GM21825 (cell line): ENCODE results near the gene ADCK1.
"Not testable (repeated sequence)": the region's sequence is repeated elsewhere in the genome, so short reads cannot be mapped to it uniquely, and the experiment has no call there.

ENCODE experiments used
- ATAC-seq: cut with Tn5 transposase; IDR thresholded peaks from one replicate; pipeline ENCODE4 v1.9.1; 2021; ENCODE audit warnings: mild to moderate bottlenecking, moderate library complexity; ENCODE audit not compliant: unreplicated experiment

ADCK1 gene

DNA sequence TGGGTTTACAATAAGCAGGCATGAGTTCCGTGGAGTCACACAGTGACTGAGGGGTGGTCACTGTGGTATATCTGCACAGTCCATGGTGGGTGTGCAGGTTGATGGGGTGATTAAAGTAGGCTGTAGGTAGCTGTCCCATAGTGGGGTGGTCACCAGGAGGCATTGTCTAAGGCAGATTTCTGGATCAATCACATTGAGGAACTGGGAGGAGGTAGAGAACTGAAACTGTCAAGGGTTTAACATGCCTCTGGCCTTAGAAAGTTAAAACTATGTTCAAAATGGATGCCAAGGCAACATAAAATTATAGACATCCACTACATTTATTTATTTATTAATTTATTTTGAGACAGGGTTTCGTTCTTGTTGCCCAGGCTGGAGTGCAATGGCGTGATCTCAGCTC is 8.3 kb downstream of the ADCK1 start:
- no peak for ATAC-seq

DNA sequence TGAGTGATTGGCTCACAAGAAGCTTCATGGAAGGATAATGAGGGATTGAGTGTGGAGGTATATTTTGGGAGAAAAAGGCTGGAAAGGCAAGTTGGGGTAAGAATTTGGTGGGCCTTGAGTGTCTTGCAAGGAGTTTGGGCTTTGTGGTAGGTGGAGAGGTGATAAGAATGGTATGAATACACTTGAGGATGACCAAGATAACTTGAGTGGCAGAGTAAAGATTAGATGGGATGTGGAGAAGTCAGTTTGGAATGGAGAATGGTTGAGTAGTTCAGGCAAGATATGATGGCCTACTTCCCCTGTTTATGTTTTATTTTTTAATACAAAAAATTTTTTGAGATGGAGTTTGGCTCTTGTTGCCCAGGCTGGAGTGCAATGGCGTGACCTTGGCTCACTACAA is 9.1 kb downstream of the ADCK1 start:
- ATAC-seq: no peak

DNA sequence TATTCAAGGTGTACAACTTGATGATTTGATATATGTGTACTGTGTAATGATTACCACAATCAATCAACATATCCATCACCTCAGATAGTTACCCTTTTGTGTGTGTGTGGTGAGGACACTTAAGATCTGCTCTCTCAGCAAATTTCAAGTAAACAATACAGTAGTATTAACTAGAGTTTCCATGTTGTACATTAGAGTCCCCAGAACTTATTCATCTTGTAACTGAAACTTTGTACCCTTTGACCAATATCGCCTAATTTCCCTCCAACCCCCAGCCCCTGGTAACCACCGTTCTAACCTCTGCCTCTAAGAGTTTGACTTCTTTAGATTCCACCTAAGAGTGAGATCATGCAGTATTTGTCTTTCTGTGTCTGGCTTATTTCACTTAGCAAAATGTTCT is 12.1 kb downstream of the ADCK1 start:
- no peak for ATAC-seq

DNA sequence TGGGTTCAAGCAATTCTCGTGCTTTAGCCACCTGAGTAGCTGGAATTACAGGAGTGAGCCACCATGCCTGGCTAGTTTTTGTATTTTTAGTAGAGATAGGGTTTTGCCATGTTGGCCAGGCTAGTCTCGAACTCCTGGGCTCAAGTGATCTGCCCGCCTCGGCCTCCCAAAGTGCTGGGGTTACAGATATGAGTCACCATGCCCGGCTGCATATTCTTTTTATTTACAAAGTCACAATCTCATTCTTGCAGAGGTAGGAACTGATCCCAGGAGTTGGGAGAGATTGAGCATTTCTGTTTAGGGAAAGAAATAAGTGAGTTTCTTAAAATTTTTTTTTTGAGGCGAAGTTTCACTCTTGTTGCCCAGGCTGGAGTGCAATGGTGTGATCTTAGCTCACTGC is 12.8 kb downstream of the ADCK1 start:
- ATAC-seq: not testable (repeated sequence)

DNA sequence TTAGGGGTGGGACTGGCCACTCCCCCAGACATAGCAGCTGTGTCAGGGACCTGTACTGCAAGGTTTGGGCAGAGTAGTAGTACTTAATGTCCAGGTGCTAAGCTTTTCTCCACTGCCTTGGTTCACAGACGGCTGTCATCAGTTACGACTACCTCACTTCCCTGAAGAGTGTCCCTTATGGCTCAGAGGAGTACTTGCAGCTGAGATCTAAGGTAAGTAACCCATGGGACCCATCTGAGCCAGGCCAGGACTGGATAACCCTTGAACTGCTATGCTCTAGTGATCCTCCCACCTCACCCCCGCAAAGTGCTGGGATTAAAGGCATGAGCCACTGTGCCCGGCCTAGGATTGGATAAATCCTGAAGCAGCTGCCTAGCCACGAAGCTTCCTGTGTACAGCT is 22.4 kb downstream of the ADCK1 start:
- ATAC-seq: no peak

DNA sequence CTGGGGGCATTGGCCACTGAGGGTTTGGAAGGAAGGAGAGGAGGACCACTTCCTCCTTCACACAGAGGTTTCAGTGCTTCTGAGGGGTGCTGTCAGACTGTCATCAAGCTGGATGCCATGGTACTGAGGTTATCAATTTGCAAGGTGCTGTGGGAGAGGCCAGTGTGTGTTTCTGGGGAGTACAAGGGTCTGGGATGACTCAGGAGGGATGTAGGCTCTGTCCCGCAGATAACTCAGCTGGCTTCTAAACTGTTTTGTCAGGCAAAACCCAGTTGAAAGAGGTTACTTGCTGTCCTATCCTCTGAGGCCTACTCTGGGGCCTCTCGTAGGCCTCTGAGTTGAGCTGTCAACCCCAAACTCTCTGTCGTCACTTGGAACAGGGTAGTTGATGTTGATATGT is 22.8 kb downstream of the ADCK1 start:
- ATAC-seq: no peak

DNA sequence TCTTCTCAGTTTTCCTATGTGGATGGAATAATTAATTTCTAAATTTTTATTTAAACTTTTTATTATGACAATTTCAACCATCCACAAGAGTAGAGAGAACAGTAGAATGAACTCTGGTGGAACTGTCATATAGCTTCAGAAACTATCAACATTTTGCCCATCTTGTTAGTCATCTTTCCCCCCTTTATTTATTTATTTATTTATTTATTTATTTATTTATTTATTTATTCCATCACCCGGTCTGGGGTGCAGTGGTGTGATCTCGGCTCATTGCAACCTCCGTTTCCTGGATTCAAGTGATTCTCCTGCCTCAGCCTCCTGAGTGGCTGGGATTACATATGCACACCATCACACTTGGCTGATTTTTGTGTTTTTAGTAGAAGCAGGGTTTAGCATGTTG is 23.5 kb downstream of the ADCK1 start:
- ATAC-seq: no peak

DNA sequence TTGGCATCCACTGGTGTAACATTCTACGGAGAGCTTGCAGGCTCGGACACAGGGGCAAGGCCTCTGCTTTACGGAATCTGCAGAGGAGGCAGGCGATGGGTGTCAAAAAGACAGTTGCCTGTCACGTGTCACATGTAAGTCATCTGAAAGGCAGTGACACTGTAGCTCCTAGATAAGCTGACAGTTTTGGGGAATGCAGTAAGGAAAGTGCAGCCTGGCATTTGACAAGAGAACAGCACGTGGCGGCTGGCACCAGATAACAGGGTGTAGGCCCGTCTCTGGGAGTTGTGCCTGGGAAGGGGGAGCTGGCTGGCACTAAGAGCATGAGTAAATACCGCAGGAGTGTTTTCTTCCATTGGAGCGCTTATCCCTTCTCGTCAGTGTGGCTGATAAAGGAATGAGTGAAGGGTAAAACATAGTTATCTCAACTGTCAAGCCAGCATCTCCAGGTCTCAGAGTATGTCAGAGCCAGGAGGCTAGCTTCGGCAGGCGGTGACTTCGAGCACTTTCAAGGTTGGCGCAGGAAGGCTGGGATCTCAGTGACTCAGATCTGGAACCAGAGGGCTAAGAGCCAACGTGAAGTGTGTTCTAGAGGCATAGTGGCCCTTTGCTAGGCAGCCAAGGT is 26.1 kb downstream of the ADCK1 start:
- ATAC-seq: no peak

DNA sequence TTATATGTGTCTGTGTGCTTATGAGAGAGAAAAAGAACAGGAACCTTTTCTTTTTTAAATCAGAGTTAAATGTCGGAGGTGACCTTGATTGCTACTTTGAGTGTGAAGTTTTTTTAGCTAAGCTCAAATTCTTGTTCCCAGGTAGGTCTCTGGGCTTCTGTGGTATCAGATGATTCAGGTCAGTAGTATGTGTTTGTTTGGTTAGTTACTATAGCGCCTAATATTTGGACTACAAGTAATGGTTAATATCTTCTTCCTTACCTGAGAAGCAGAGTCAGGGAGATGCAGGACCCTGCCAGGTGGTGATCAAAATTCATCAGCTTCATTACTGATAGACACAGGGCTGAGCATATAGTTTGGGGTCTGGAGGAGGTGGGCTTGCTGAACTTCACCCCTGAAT is 30.8 kb downstream of the ADCK1 start:
- ATAC-seq: no peak

DNA sequence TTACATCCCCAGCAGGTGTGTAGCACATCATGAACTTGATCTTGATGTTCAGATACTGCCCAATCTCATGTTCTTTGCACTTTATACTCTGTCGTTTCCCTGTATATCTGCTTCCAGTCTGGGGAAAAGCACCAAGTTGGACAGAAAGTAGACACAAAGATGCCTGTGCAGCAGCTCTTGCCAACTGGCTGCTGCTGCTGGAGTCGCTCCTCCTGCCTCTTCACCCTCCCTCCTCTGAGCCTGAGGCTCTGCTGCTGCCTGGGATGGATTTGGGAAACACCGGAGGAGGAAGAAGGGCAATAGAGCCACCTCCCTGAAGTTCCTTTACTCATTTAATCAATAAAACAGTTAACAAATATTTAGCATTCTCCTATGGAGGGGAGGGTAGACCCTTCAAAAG is 32.4 kb downstream of the ADCK1 start:
- ATAC-seq: no peak

DNA sequence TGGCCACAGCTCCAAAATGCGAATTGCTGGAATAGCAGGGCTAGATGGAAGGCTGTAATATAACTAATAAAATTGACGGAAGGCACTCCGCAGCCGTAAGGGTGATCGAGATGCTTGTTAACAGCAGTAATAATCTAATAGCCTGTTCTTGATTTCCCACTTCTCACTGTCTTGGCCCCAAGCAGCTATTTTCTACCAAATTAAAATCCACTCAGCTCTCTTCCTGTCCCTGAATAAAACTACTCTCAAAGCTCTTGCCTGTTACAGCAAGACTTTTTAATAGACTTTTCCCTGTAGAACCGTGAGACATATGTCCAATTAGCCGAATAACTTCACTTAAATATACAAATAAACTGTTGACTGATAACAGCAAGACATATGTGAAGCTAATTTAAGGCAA is 38.0 kb downstream of the ADCK1 start:
- no peak for ATAC-seq

DNA sequence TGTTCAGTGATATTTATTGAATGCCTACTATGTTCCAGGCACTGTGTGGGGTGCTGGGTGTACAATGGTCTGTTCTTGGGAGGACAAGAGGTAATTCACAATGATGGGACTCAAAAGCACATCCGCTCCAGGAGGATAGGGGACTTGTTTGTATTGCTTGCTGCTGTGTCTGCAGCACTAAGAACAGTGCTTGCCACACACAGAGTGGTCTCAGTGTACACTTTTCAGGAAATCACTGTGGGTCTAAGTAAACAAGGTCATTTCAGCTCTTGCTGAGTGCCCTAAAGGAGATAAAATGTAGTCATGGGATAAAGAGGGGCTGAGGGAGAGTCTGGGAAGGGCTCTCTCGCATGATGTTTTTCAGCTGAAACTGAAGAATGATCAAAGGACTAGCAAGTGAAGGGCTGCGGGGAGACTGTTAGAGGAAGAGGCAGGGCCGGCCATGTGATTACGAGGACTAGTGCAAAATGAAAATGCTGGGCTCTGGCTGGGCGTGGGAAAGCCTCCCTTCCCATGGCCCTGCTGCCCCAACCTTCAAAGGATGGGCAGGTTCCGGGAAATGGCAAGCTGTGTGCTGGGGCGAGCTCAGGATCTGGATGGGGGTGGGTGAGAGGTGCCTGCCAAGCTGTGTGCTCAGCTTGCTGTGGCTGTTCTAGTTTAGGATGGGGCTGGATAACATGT is 39.1 kb downstream of the ADCK1 start:
- ATAC-seq: no peak

DNA sequence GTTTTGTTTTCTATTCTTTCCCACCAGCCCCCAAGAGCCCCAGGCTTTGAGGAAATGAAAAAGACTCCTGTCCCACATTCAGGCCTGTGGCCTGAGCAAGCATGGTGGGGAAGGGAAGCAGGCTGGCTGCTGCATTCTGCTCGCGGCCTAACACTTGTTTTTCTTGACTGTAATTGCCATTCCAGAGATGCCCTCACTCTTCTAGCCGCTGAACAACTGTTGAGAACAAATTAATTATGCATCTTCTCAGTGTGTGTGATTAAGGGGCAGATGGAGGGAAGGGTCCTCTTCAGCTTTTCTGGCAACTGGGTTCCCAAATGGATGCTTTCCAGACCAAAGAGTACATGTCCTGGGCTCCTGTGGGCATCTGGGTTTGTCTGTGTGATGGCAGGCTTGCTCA is 43.3 kb downstream of the ADCK1 start:
- no peak for ATAC-seq

DNA sequence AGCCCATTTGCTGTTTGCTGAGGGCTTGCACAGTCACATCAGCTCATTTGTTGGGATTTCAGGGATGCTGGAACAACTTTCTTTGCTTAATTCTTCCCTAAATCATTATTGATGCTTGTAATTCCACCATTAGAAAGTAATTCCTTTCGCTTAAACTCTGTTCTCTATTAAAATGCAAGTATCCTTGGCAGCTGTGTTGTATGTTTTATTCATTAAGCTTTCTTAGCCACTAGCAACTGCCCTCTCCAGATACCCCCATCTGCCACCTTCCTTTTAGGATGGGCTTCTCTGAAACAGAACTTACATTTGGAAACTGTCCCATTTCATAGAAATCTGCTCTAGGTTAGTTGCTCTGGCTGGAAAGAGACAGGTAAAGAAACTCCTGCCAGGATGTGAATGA is 43.7 kb downstream of the ADCK1 start:
- ATAC-seq: no peak

DNA sequence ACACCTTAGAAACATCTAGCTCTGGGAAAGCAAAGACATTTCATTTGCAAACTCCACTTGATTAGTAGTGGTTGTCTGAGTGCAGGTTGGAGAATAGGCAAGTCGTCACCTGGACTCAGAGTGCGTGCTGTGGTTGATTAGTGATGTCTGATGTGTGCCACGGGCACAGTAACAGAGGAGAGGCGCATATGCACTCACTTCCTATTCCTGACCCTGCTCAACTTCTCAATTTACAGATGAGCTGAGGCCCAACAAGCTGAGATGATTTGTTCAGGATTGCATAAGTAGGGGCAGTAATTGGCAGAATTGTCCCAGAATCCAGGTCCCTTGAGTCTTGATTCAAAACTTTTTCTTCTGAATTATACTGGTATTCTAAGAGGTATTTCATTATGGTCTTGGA is 44.9 kb downstream of the ADCK1 start:
- ATAC-seq: no peak

DNA sequence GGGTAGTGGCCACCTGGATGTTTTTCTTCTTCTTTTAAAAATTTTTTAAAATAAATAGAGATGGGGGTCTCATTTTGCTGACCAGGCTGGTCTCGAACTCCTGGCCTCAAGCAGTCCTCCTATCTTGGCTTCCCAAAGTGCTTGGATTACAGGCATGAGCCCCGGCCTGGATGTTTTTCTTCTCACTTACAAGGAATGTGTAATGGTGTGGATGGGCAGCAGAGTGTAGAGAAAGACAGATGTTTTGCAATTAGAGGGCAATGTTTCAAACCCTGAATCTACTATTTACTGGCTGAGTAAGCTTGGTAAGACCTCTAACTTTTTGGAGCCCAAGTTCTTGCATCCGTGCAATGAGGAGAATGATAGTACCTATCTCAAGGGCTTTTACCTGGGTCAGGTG is 48.1 kb downstream of the ADCK1 start:
- ATAC-seq: no peak

DNA sequence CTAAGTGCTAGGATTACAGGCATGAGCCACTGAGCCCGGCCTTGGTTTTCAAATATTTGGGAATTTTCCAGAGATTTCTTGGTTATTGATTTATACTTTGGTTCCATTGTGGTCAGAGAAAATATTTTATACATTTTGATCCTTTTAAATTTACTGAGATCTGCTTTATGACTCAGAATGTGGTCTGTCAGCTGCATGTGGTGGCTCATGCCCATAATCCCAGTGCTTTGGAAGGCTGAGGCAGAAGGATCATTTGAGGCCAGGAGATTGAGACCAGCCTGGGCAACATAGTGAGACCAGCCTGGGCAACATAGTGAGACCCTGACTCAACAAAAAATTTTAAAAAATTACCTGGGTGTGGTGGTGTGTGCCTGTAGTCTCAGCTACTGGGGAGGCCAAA is 49.8 kb downstream of the ADCK1 start:
- ATAC-seq: no peak

DNA sequence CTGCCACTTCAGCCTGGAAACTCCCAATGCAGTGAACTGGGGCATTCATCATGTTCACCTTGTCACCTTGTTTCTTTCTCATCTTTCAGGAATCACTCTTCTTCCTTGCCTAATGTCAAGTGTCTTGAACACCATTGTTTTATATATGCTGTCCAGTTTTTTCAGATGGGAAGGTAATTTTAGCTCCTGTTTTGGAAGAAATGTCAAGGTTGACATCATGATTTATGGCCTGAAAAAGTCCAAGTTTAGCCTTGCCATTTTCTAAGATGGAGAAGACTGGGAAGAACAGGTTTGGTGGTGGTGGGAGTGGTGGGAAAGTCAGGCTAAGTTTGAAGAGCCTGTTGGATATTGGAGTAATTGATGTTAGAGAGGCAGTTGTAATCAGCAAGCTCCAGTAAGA is 54.0 kb downstream of the ADCK1 start:
- no peak for ATAC-seq

DNA sequence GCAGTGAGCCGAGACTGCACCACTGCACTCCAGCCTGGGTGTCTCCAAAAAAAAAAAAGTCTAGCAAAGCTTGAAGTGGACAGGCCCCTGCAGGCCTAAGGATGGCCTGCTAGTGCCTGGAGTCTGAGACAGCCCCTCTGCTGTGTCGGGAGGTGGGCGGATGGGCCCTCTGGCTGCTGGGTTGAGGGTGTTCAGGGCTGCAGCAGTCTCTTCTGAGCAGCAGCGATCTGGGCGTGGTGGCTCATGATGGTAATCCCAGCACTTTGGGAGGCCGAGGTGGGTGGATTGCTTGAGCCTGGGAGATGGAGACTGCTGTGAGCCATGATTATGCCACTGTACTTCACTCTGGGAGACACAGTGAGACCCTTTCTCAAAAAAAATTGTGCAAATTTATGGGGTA is 57.0 kb downstream of the ADCK1 start:
- ATAC-seq: no peak

DNA sequence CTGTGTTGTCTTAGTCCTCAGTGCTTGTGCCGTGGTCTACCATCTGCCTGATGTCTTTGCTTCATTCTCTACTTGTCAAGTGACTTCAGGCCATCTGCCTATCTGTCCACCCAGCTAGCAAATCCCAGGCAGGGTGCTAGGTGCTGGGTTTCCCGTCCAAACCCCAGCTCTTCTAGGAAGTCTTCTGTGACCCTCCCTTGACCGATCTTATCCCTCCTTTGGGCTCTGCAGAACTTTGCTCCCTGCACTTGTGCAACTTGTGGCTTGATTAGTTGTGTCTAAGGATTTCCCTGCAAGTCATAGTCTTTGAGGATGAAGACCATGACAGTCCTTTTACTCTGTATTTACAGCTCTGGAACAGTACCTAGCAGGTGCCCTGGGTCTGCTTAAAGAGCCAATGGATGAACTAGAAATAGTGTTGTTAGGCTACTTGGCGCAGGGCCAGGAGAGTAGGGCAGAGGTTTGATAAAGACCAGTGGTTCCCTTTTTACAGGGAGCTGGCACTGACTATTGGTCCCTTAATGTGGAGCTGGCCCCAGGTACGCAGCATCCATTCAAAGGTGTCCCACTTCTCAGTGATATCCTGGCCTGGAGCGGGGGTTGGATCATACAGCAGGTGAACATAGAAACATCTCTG is 60.1 kb downstream of the ADCK1 start:
- ATAC-seq: no peak

DNA sequence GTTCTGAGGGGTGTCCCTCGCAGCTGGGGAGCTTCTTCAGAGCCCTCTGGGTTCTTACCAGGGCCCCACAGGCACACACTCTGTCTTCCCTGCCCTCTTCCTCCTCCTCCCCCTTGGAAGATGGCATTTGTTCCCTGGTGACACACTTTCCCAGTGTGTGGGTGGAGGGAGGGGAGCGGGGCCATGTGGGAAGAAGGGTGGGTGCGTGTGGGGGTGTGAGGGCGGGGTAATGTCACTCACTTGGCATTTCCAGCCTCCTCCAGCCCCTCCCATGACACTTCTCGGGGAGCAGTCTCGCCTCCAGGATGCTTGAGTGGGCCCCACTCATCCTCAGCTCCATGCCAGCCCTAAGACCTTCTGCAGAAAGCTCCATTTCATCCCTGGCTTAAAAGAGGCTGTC is 61.3 kb downstream of the ADCK1 start:
- ATAC-seq: no peak

DNA sequence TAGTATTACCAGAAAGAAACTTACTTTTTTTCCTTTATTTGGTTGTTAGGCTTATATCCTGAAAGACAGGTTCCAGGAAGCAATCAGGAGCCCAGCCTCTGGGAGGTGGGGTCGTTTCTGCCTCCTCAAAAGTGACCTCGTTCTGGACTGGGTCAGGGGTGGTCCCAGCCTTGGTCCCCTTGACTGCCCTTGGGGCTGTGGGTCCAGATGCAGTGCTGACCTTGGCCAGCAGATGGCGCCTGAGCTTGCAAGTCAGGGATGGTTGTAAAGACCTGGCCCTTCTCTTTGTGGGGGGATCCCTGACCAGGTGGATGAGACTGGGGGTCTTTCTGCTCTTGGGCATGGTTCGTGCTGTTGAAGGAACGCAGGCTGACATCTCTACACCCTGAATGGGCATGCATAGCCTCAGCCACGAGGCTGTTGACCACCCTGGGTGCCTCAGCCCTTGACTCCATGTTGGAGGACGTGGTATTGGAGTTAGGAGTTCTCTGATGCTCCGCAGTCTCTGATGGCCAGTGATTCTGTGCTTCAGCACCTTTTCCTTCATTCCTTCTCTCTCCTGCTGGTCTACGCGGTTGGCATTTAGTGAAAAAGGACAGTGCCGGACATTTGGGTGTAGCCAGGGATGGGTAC is 62.4 kb downstream of the ADCK1 start:
- peak; percentile 72 for ATAC-seq
